Cardiac fibroblast (primary cell): Measurements from ENCODE around the gene SPSB1.

Experiments
- DNase-seq, 2 donors: peaks; one replicate each; pipeline versions ENCODE4 v3.0.0 to v3.0.0-alpha.2; 2010; ENCODE audit warnings: low read depth in 2 of 2
- H3K4me3 ChIP-seq, 2 donors: replicated peaks in 1 of 2; 1 replicate in 1 of 2; 2 replicates in 1 of 2; pipeline ENCODE4 v1.5.1; 2011; ENCODE audit warnings: low read depth in 2 of 2, low read length in 2 of 2, mild to moderate bottlenecking in 2 of 2, moderate library complexity in 1 of 2
- CTCF ChIP-seq: IDR thresholded peaks from one replicate; pipeline ENCODE4 v1.5.1; 2011; ENCODE audit warnings: low read depth, mild to moderate bottlenecking, low read length, inconsistent platforms

SPSB1 gene

GRCh38 chr1:9317072-9317471 lies 24.4 kb downstream of the SPSB1 start:
- no peak overlapping the region for H3K4me3 ChIP-seq
- no peak for TF ChIP-seq CTCF
- no peak for DNase-seq

GRCh38 chr1:9317591-9318417 lies 25.1 kb downstream of the SPSB1 start:
- DNase-seq = peak; percentile 71 to 79

GRCh38 chr1:9319208-9319788 lies 26.6 kb downstream of the SPSB1 start:
- no peak for DNase-seq
- H3K4me3 ChIP-seq = no peak overlapping the region

More at GRCh38 chr1:9317591-9318417, 25.1 kb downstream of the SPSB1 start:
- no peak for TF ChIP-seq CTCF
- peak overlapping the region in 1 of 2 donors; percentile 28 for H3K4me3 ChIP-seq

GRCh38 chr1:9319789-9320519 lies 27.3 kb downstream of the SPSB1 start:
- no peak for DNase-seq
- TF ChIP-seq CTCF = no peak
- no peak overlapping the region for H3K4me3 ChIP-seq

More at GRCh38 chr1:9319208-9319788, 26.6 kb downstream of the SPSB1 start:
- TF ChIP-seq CTCF = no peak

- no peak for TF ChIP-seq CTCF
- H3K4me3 ChIP-seq = no peak overlapping the region
- peak in 1 of 2 donors; percentile 25 for DNase-seq
Observed at GRCh38 chr1:9320520-9321479, 28.1 kb downstream of the SPSB1 start.

GRCh38 chr1:9321480-9321849 lies 28.8 kb downstream of the SPSB1 start:
- H3K4me3 ChIP-seq = no peak overlapping the region
- peak; percentile 73 to 75 for DNase-seq
- no peak for TF ChIP-seq CTCF
